Mucosa of descending colon (tissue), 3 donors: ENCODE results near the gene CACNA2D3. TPM values are rescaled to one million over a fixed set of nuclear protein-coding genes. Genes with fewer than 3 reads are reported as not detected.

ENCODE experiments used
- ATAC-seq: fragments of 200-7000 bp; cut with Tn5 transposase; one replicate; pipeline ENCODE4 v1.9.1; 2020; ENCODE audit warnings: mild to moderate bottlenecking, moderate library complexity
- DNase-seq, 3 donors: peaks; one replicate each; pipeline ENCODE4 v3.0.0-alpha.2; 2020
- H3K36me3 ChIP-seq: fragments of 200-600 bp; one replicate; pipeline ENCODE4 v1.8.0; 2021; ENCODE audit warnings: low read depth, mild to moderate bottlenecking
- H3K4me1 ChIP-seq: fragments of 200-600 bp; one replicate; pipeline ENCODE4 v1.8.0; 2021; ENCODE audit warnings: low read depth, mild to moderate bottlenecking
- H3K4me3 ChIP-seq: fragments of 200-600 bp; one replicate; pipeline ENCODE4 v1.8.0; 2021; ENCODE audit warnings: mild to moderate bottlenecking
- H3K9me3 ChIP-seq: fragments of 200-600 bp; one replicate; pipeline ENCODE4 v1.8.0; 2021; ENCODE audit warnings: mild to moderate bottlenecking
- intact Hi-C, 2 donors: fragments of 100-400 bp; cut with DNase I in 1 of 2; cut with micrococcal nuclease in 1 of 2; formaldehyde crosslinking; loops; one replicate each; pipeline versions ENCODE4 v1.11.0 to v1.11.1; 2022; cut with DNase I, micrococcal nuclease
- total RNA-seq, 3 donors: library from RNA; stranded (reverse); fragmentation: NEBNext Ultra II Directional in 2 of 3; extraction: Animal tissue kit (Norgen Biotek cat#: 25700) in 2 of 3; gene quantifications; one replicate each; pipeline versions ENCODE4 v1.2.1 to v1.2.4, GENCODE V29; 2021 to 2023
- TF ChIP-seq, protein P1 (sequence below): fragments of 200-600 bp; IDR thresholded peaks from one replicate; pipeline ENCODE4 v1.8.0; 2022; ENCODE audit warnings: antibody characterized with exemption, mild to moderate bottlenecking
- donor health status: DM: no; HTN: no; CAD: no; lungs with moderate emphysema.
- donor health status: DM: no; HTN: no; CAD: no.
- donor health status: DM: no; HTN: yes; CAD: no.

Gene CACNA2D3
- total RNA-seq, 3 donors from 2014 or later = 0.34 to 3.5 (median 0.55) TPM

DNA sequence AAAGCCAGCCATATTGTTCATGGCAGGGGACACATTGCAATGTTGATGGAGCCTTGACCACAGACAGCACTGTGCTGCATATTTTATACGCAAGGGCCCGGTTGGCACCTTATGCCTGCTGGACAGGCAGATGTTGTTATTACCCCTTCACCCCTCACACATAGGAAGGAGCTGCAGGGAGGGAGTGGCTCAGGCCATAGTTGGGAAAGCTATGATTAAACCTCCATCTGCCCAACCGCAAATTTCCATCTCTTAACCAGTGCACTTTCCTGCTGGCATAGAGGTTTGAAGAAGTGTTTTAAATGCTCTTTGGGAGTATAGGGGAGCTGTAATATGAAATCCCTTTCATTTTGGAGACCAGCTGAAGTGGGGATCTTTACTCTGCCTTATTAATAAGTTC is 224.7 kb downstream of the CACNA2D3 start:
- no peaks in the 10 kb centered on the region for H3K36me3 ChIP-seq
- H3K4me1 ChIP-seq = no peaks in the 10 kb centered on the region
- ATAC-seq (no peak), DNase-seq (no peak)
- intact Hi-C loops = no loop called here
- H3K4me3 ChIP-seq = no peak overlapping the region
- TF ChIP-seq, protein P1, sequence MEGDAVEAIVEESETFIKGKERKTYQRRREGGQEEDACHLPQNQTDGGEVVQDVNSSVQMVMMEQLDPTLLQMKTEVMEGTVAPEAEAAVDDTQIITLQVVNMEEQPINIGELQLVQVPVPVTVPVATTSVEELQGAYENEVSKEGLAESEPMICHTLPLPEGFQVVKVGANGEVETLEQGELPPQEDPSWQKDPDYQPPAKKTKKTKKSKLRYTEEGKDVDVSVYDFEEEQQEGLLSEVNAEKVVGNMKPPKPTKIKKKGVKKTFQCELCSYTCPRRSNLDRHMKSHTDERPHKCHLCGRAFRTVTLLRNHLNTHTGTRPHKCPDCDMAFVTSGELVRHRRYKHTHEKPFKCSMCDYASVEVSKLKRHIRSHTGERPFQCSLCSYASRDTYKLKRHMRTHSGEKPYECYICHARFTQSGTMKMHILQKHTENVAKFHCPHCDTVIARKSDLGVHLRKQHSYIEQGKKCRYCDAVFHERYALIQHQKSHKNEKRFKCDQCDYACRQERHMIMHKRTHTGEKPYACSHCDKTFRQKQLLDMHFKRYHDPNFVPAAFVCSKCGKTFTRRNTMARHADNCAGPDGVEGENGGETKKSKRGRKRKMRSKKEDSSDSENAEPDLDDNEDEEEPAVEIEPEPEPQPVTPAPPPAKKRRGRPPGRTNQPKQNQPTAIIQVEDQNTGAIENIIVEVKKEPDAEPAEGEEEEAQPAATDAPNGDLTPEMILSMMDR = no peak
- no peaks in the 10 kb centered on the region for H3K9me3 ChIP-seq

DNA sequence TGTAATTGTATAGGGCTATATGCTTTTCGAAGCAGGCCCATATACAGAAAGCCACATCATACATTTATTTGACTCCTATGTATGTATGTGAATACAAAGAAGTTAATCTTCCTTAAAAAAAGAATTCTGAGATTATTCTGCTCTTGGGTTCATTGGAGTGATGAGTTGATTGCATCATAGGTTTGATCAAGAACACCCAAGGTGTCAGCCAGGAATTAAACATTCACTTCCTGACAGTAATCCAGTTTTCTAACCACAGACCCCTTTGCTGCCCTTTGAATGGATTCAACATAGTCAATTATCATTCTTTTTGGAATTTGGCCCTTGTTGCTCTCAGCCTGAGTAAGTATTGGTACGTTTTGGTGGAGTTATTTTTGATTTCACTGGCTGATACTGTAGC is 225.6 kb downstream of the CACNA2D3 start:
- H3K36me3 ChIP-seq = no peaks in the 10 kb centered on the region
- no peak for ATAC-seq
- TF ChIP-seq, protein P1 = no peak
- H3K9me3 ChIP-seq = no peaks in the 10 kb centered on the region
- H3K4me1 ChIP-seq = no peaks in the 10 kb centered on the region
- no peak for DNase-seq
- no peak overlapping the region for H3K4me3 ChIP-seq
- intact Hi-C loops = no loop called here

DNA sequence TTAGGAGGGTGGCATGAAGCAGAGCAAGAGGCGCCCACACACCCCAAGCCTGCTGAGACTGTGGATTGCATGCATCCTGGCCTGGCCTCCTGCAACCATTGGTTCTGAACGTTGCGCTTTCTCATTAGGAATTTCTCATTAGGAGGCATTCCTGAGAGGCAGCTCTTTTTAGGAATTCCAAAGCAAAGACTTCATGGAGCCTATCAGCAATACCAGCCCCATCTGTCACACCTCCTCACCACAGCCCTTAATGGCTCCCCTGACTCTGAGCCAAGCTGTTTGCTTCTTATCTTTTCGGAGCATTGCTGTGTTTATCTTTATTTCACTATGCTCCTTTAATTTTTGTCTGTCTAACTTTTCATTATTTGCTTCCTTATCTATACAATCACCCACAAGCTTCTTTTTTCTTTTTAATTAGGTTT is 226.9 kb downstream of the CACNA2D3 start:
- intact Hi-C loops = no loop called here

DNA sequence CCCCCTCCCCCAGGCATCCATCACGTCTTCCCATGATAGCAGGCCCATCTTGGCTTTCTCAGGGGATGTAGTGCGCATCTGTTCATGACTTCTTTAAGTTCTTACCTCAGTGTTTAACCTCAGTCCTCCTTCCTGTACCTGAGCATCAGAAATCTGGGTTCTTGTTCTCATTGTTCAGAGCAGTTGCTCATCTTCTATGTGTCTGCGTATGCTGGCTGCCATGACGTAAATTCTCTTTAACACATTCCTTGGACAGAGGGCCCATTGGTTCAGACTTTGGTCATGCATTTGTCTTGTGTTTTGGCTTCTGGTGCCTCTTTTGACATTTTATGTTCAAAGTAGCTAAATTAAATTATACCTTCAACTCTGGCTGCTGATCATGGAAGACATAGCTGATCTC is 227.3 kb downstream of the CACNA2D3 start:
- intact Hi-C loops = no loop called here
- no peak for DNase-seq
- Histone ChIP-seq H3K4me1 (no peaks in the 10 kb centered on the region), H3K36me3 (no peaks in the 10 kb centered on the region), H3K4me3 (no peak overlapping the region), H3K9me3 (no peaks in the 10 kb centered on the region)
- TF ChIP-seq, protein P1 = no peak
- no peak for ATAC-seq

More for the DNA sequence above, 226.9 kb downstream of the CACNA2D3 start:
- TF ChIP-seq, protein P1 = no peak
- no peak overlapping the region for H3K4me3 ChIP-seq
- ATAC-seq (no peak), DNase-seq (no peak)
- no peaks in the 10 kb centered on the region for H3K9me3 ChIP-seq
- H3K4me1 ChIP-seq = no peaks in the 10 kb centered on the region
- no peaks in the 10 kb centered on the region for H3K36me3 ChIP-seq

DNA sequence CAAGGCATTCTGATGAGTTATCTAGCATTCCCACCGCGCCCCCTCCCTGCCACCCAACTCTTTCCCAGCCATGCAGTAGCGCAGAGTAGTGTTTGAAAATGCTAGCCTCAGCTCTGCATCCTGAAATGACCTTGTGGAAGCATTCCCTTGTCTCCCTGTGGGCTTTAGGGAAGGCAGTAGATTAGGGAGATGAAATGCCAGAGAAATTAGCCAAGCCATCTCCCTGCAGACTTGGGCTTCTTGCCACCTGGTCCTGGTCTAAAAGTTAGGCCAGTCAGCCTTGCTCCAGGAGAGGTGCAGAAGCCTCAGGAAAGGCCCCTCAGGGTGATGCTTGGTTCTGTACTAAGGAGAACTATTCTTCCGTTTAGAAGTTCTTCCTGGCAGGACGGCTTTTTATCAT is 231.2 kb downstream of the CACNA2D3 start:
- no peak for ATAC-seq
- TF ChIP-seq, protein P1 = no peak

DNA sequence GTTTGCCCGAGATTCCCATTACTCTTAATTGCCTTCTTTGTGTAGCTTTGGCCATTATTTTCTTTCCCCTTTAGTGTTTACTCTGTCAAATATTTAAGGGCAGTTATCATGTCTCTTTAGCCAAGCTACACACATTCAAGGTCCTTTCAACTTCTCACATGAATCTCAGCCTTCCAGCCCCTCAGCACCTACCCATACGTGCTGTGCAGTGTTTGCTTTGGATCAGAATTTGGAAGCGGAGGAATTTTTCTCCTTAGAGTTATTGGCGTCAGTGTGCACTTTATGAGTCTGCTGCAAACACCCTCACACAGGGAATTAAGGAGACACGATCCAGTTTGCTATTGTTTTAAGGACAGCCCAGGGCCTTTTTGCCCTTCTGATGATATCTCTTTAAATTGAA is 231.6 kb downstream of the CACNA2D3 start:
- DNase-seq = no peak
- intact Hi-C loops = no loop called here

More for the DNA sequence above, 231.2 kb downstream of the CACNA2D3 start:
- Histone ChIP-seq H3K36me3 (no peaks in the 10 kb centered on the region), H3K4me1 (no peaks in the 10 kb centered on the region), H3K9me3 (no peaks in the 10 kb centered on the region), H3K4me3 (no peak overlapping the region)
- intact Hi-C loops = no loop called here
- no peak for DNase-seq

More for the DNA sequence above, 231.6 kb downstream of the CACNA2D3 start:
- no peak overlapping the region for H3K4me3 ChIP-seq
- TF ChIP-seq, protein P1 = no peak
- no peaks in the 10 kb centered on the region for H3K36me3 ChIP-seq
- ATAC-seq = no peak
- no peaks in the 10 kb centered on the region for H3K4me1 ChIP-seq
- H3K9me3 ChIP-seq = no peaks in the 10 kb centered on the region
